ENCODE measurements around the gene ART4.
A peak's percentile ranks its signal among the peaks of the same experiment; 100 is the strongest.

Gene ART4

DNA sequence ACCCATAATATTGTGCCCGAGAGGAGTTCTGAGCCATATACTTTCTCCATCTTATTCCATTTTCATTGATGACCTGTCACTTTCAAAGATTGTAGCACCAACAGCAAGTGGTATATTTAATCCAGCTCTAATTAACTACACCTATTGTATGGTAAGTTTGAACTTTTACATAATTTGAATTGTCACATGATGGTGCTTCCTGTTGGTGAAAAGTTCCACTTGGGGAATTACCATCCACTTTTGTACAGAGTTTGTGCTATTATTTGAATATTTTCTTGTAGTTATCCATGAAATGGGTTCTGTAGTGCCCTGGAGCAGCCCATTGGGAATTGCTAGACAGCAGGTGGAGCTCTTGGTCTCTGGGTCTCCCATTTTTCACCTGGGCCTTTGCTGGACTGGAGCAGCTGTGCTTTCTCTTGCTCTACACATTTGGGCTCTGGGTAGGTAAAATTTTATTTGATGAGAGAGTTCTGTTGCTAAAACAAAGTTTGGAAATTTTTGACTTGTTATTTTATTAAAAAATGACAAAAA lies 32.3 kb downstream of the ART4 start:
- TF ChIP-seq CTCF (IDR thresholded peaks at IDR 0.05; ENCODE audit: low read depth, low read length) = peak; percentile 23; the same call in 1 of the 2 replicates
- H3K4me3 ChIP-seq (ENCODE audit: low read depth, low read length) = no peak overlapping the region

DNA sequence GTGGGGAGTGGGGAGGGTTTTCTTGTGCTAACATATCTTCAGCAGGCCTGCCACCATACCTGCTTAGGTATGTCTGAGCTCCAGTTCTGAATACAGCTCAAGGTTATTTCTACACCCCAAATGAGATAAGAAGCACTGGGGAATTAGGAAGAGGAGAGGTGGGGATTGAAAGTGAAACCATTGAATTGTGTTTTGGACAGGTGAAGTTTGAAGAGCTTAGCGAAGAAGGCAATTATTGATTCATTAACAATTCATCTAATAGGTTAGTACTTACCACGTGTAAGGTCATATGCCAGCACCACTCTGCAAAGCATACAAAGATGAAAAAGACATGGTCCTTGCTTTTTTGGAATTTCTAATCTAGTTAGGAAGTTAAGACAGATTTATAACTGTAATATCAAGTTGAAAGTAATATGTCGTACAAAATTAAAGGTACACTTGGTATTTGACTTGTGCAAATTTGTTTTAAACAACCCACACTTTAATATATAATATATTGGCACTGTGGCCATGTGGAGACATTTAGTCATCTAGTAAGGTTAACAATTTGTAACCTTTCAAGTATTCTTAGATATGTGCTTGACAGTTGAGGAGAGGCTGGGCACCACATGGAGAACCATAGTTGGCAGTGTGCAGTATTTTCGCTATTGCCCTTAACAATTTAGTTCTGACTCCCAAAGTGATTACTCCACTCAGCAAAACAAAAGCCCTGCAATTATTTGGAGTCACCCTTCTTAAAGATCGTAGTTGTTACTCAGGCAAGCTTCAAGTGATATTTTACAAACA lies 33.0 kb downstream of the ART4 start:
- no peak overlapping the region for H3K4me3 ChIP-seq (ENCODE audit: low read depth, low read length)
- no peak for TF ChIP-seq CTCF (IDR thresholded peaks at IDR 0.05; ENCODE audit: low read depth, low read length)

- TF ChIP-seq CTCF (IDR thresholded peaks at IDR 0.05; ENCODE audit: low read depth, low read length) = no peak
- H3K4me3 ChIP-seq (ENCODE audit: low read depth, low read length) = peak overlapping the region; percentile 92
Measured at GRCh38 chr12:14803830-14804160, 39.5 kb downstream of the ART4 start.

DNA sequence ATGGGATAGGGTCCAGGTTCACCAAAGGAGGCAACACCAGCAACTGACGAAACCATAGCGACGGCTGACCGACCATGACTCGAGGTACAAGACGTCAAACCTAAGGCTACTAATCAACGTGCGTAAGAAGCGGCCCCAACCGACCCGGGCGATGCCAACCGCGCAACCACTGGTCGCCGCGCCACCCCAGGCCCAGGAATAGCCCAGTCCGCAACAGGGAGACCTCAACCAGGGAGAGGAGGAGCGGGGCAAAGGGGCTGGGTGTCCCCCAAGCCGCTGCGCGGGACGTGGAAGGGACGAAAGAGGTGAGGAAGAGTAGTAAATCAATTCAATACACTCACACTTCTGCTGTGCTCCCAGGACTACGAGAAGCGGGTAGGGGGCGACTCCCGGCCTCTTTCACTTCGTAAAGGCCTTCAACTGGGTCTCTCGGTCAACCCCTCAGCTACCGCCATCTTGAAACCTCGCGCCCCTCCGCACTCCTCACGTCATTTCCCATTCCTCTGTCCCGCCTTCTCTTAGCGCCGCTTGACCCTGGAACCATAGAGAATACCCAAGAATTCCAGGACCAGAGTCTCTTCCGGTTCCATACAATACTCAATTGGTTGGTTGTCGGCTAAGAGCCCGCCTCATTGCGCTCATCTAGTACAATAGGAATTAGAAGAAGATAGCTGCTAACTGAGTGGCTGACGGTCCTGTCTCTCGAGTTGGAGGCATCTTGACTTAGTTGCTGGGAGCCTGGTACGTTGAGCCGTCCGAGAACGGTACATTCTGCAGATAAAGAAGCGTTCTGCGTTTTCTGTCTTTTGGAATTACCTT lies 40.1 kb downstream of the ART4 start, which contains the start of the genes C12orf60 and WBP11:
C12orf60 (plus strand) TSS at position 660 of the 819 bp plus-strand sequence. CDS start 19,266 bp downstream, outside the sequence.
WBP11 (minus strand) TSS at position 468 of the 819 bp plus-strand sequence. CDS start 2,095 bp downstream, outside the sequence.
- no peak for TF ChIP-seq CTCF (IDR thresholded peaks at IDR 0.05; ENCODE audit: low read depth, low read length)
- peak within 1 kb of the TSS; percentile 92 for H3K4me3 ChIP-seq (ENCODE audit: low read depth, low read length)

- H3K4me3 ChIP-seq (ENCODE audit: low read depth, low read length) = peak overlapping the region; percentile 92
- TF ChIP-seq CTCF (IDR thresholded peaks at IDR 0.05; ENCODE audit: low read depth, low read length) = no peak
Measured at GRCh38 chr12:14802721-14803010, 40.7 kb downstream of the ART4 start.

- TF ChIP-seq CTCF (IDR thresholded peaks at IDR 0.05; ENCODE audit: low read depth, low read length) = no peak
- peak overlapping the region; percentile 92 for H3K4me3 ChIP-seq (ENCODE audit: low read depth, low read length)
Measured at GRCh38 chr12:14802247-14802646, 41.1 kb downstream of the ART4 start.

GRCh38 chr12:14795028-14795448 lies 48.3 kb downstream of the ART4 start:
- no peak overlapping the region for H3K4me3 ChIP-seq (ENCODE audit: low read depth, low read length)
- TF ChIP-seq CTCF (IDR thresholded peaks at IDR 0.05; ENCODE audit: low read depth, low read length) = no peak
